Measurements from ENCODE around the gene BCKDHB.

GRCh38 chr6:80287607-80288006, 181.1 kb downstream of the BCKDHB start:
- TF ChIP-seq CTCF (conservative IDR thresholded peaks at IDR 0.05; ENCODE audit: low read depth, low read length) (no peak), RAD21 (IDR thresholded peaks at IDR 0.05; ENCODE audit: low read length) (no peak), USF2 (IDR thresholded peaks at IDR 0.05; ENCODE audit: low read depth, low read length) (no peak), MAZ (IDR thresholded peaks at IDR 0.05; ENCODE audit: borderline replicate concordance, low read depth, low read length) (no peak), ELK1 (IDR thresholded peaks at IDR 0.05; ENCODE audit: borderline replicate concordance, low read depth, low read length) (no peak)

All from IMR-90 (cell line).